ENCODE results near the gene CEACAM1. TPM values are rescaled to one million over a fixed set of nuclear protein-coding genes. Genes with fewer than 3 reads are reported as not detected.

Gene CEACAM1
- total and polyA plus RNA-seq, 9 of the 15 experiments (the other 6 are each of a cell fraction or from before 2014, with no cell fraction given) = 0.04 to 0.16 (median 0.10) TPM; not detected in 1

DNA sequence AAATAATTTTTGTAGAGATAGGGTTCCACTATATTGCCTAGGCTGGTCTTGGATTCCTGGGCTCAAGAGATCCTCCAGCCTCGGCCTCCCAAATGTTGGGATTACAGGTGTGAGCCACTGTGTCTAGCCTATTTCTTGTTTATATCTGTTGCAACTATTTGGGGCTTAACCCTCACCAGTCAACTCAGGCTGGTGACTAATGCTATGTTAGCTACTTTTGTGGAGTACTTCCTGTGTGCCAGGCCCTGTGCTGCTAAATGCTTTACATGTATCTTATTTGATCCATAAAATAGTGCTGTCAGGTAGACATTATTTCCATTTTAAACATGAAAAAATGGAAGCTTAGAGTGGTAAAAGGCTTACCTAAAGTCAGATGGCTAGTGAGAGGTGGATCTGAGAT is 13.8 kb downstream of the CEACAM1 start:
- H3K27me3 ChIP-seq (ENCODE audit: control insufficient read depth in 2 of 2, insufficient read depth in 2 of 2, low read length in 2 of 2) = peaks cover 0 to 14% of the 10 kb centered on the region in 2 experiments; a peak in 2 of 5 replicates
- FAIRE-seq (no peak), ATAC-seq (no peak), DNase-seq (ENCODE audit: extremely low read depth in 1 of 4, low spot score in 3 of 4) (no peak)
- no TSS peak for BruUV-seq (replicated peaks)
- no peaks in the 10 kb centered on the region for H3K4me1 ChIP-seq (replicated peaks in 1 of 2; ENCODE audit: control insufficient read depth in 2 of 2, insufficient read depth in 2 of 2, low read length in 2 of 2)
- ChIA-PET CTCF (ENCODE audit: low intra/inter-chr PET ratio) (no interaction called here), POLR2A (no interaction called here)
- intact Hi-C loops (cut with micrococcal nuclease) = no loop called here
- H4K20me1 ChIP-seq (replicated peaks; ENCODE audit: control insufficient read depth, insufficient read depth, low read length) = no peaks in the 10 kb centered on the region
- WGBS (ENCODE audit: insufficient coverage, low coverage, missing lambda C conversion rate) = 0% methylated on average over 1 of the region's 1 CpG
- H2AFZ ChIP-seq (ENCODE audit: low read depth, low read length) = no peak overlapping the region
- H3K27ac ChIP-seq (ENCODE audit: extremely low read depth, low read depth, low read length) = no peak overlapping the region
- H3K9ac ChIP-seq (ENCODE audit: insufficient read depth in 1 of 2, low read depth in 2 of 2, low read length in 2 of 2) = no peak overlapping the region
- no peak overlapping the region for H3K4me3 ChIP-seq
- no peaks in the 10 kb centered on the region for H3K79me2 ChIP-seq (ENCODE audit: control insufficient read depth, insufficient read depth, low read length)
- H3K9me1 ChIP-seq (ENCODE audit: control insufficient read depth, insufficient read depth, low read length) = no peaks in the 10 kb centered on the region
- H3K4me2 ChIP-seq (ENCODE audit: insufficient read depth, low read length) = no peak overlapping the region
- H3K36me3 ChIP-seq (ENCODE audit: control insufficient read depth, insufficient read depth, low read length) = no peaks in the 10 kb centered on the region
- TF ChIP-seq POLR3A (IDR thresholded peaks at IDR 0.05; ENCODE audit: borderline replicate concordance, extremely low read depth, insufficient read depth, insufficient read length) (no peak), TAF1 (IDR thresholded peaks at IDR 0.05; ENCODE audit: control insufficient read depth, extremely low read depth, insufficient read depth, low read length, severe bottlenecking) (no peak), NFXL1 (CRISPR knock-in tag; IDR thresholded peaks at IDR 0.05) (no peak), ZNF217 (CRISPR knock-in tag; IDR thresholded peaks at IDR 0.05) (no peak), ELK3 (CRISPR knock-in tag; IDR thresholded peaks at IDR 0.05) (no peak), HIVEP1 (CRISPR knock-in tag; IDR thresholded peaks at IDR 0.05) (no peak)
- H3K9me3 ChIP-seq (replicated peaks; ENCODE audit: control insufficient read depth, insufficient read depth, low read depth, low read length) = no peaks in the 10 kb centered on the region
- in situ Hi-C loops (cut with MboI) = no loop called here

Measured in K562 (cell line).